ENCODE results near the gene SLC7A9. TPM values are rescaled to one million over a fixed set of nuclear protein-coding genes. Genes with fewer than 3 reads are reported as not detected.
"Not testable (repeated sequence)": the region's sequence is repeated elsewhere in the genome, so short reads cannot be mapped to it uniquely, and the experiment has no call there.

SLC7A9 gene
- polyA plus RNA-seq, 1 of the 3 experiments (the other 2 are of a cell fraction) = not detected

DNA sequence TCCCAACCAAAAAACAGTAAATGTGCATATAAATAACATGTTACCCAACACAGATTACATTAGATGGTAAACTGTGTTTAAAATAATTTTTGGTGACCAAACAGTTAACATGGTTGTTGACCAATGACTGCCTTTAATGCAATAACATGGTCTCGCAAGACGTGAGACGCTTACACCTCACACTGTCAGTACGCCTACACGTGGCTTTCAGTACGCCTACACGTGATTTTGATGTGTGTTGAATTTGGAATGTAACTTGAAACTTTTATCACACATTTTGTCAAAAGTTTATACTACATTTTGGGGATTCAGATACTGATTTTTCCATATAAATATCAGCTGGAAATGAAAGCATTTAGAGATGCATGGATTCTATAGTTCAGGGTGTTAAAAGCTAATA lies 32.0 kb downstream of the SLC7A9 start:
- H3K36me3 ChIP-seq (replicated peaks in 1 of 2; ENCODE audit: control insufficient read depth in 1 of 2, insufficient read depth in 2 of 2, low read length in 1 of 2) = no peaks in the 10 kb centered on the region
- no peak overlapping the region for H2AFZ ChIP-seq (ENCODE audit: low read depth)
- ChIA-PET CTCF (no interaction called here), POLR2A (no interaction called here)
- H3K4me2 ChIP-seq = no peak overlapping the region
- H3K9me2 ChIP-seq = no peaks in the 10 kb centered on the region
- no peak overlapping the region for H3K4me3 ChIP-seq (ENCODE audit: low read depth in 2 of 2, low read length in 1 of 2)
- H3K27me3 ChIP-seq (ENCODE audit: insufficient read depth) = no peaks in the 10 kb centered on the region
- no peak overlapping the region for H3K27ac ChIP-seq (ENCODE audit: low read depth in 2 of 2, low read length in 1 of 2)
- no peaks in the 10 kb centered on the region for H3K79me2 ChIP-seq (ENCODE audit: insufficient read depth)
- no peaks in the 10 kb centered on the region for H4K20me1 ChIP-seq (ENCODE audit: insufficient read depth)
- 66% methylated on average over 7 of the region's 7 CpGs for WGBS (ENCODE audit: low lambda C conversion rate)
- no peaks in the 10 kb centered on the region for H3K9me3 ChIP-seq
- no peak for DNase-seq
- H3K9ac ChIP-seq = no peak overlapping the region
- no peak for TF ChIP-seq FOSL2 (IDR thresholded peaks at IDR 0.05; ENCODE audit: borderline replicate concordance, low read depth)
- TF ChIP-seq, protein P1, sequence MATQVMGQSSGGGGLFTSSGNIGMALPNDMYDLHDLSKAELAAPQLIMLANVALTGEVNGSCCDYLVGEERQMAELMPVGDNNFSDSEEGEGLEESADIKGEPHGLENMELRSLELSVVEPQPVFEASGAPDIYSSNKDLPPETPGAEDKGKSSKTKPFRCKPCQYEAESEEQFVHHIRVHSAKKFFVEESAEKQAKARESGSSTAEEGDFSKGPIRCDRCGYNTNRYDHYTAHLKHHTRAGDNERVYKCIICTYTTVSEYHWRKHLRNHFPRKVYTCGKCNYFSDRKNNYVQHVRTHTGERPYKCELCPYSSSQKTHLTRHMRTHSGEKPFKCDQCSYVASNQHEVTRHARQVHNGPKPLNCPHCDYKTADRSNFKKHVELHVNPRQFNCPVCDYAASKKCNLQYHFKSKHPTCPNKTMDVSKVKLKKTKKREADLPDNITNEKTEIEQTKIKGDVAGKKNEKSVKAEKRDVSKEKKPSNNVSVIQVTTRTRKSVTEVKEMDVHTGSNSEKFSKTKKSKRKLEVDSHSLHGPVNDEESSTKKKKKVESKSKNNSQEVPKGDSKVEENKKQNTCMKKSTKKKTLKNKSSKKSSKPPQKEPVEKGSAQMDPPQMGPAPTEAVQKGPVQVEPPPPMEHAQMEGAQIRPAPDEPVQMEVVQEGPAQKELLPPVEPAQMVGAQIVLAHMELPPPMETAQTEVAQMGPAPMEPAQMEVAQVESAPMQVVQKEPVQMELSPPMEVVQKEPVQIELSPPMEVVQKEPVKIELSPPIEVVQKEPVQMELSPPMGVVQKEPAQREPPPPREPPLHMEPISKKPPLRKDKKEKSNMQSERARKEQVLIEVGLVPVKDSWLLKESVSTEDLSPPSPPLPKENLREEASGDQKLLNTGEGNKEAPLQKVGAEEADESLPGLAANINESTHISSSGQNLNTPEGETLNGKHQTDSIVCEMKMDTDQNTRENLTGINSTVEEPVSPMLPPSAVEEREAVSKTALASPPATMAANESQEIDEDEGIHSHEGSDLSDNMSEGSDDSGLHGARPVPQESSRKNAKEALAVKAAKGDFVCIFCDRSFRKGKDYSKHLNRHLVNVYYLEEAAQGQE (IDR thresholded peaks at IDR 0.05; ENCODE audit: low read depth, low read length) = no peak
- no peak for TF ChIP-seq SMC3 (IDR thresholded peaks at IDR 0.05; ENCODE audit: low read depth, low read length)
- TF ChIP-seq YY1 (IDR thresholded peaks at IDR 0.05; ENCODE audit: low read depth) = no peak
- TF ChIP-seq, protein P2, sequence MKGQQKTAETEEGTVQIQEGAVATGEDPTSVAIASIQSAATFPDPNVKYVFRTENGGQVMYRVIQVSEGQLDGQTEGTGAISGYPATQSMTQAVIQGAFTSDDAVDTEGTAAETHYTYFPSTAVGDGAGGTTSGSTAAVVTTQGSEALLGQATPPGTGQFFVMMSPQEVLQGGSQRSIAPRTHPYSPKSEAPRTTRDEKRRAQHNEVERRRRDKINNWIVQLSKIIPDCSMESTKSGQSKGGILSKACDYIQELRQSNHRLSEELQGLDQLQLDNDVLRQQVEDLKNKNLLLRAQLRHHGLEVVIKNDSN (IDR thresholded peaks at IDR 0.05; ENCODE audit: borderline replicate concordance, low read depth) = no peak
- TF ChIP-seq, protein P3, sequence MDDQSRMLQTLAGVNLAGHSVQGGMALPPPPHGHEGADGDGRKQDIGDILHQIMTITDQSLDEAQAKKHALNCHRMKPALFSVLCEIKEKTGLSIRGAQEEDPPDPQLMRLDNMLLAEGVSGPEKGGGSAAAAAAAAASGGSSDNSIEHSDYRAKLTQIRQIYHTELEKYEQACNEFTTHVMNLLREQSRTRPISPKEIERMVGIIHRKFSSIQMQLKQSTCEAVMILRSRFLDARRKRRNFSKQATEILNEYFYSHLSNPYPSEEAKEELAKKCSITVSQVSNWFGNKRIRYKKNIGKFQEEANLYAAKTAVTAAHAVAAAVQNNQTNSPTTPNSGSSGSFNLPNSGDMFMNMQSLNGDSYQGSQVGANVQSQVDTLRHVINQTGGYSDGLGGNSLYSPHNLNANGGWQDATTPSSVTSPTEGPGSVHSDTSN (IDR thresholded peaks at IDR 0.05) = no peak
- TF ChIP-seq, protein P4, sequence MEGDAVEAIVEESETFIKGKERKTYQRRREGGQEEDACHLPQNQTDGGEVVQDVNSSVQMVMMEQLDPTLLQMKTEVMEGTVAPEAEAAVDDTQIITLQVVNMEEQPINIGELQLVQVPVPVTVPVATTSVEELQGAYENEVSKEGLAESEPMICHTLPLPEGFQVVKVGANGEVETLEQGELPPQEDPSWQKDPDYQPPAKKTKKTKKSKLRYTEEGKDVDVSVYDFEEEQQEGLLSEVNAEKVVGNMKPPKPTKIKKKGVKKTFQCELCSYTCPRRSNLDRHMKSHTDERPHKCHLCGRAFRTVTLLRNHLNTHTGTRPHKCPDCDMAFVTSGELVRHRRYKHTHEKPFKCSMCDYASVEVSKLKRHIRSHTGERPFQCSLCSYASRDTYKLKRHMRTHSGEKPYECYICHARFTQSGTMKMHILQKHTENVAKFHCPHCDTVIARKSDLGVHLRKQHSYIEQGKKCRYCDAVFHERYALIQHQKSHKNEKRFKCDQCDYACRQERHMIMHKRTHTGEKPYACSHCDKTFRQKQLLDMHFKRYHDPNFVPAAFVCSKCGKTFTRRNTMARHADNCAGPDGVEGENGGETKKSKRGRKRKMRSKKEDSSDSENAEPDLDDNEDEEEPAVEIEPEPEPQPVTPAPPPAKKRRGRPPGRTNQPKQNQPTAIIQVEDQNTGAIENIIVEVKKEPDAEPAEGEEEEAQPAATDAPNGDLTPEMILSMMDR (IDR thresholded peaks at IDR 0.05) = no peak
- no peak for TF ChIP-seq NRF1 (IDR thresholded peaks at IDR 0.05; ENCODE audit: low read depth, low read length)
- no peak for TF ChIP-seq POLR2AphosphoS5 (IDR thresholded peaks at IDR 0.05; ENCODE audit: low read depth, low read length)
- no peak for TF ChIP-seq EZH2phosphoT487 (IDR thresholded peaks at IDR 0.05; ENCODE audit: borderline replicate concordance, low read depth)
- no peak for TF ChIP-seq GABPA (IDR thresholded peaks at IDR 0.05; ENCODE audit: low read depth)
- TF ChIP-seq, protein P5, sequence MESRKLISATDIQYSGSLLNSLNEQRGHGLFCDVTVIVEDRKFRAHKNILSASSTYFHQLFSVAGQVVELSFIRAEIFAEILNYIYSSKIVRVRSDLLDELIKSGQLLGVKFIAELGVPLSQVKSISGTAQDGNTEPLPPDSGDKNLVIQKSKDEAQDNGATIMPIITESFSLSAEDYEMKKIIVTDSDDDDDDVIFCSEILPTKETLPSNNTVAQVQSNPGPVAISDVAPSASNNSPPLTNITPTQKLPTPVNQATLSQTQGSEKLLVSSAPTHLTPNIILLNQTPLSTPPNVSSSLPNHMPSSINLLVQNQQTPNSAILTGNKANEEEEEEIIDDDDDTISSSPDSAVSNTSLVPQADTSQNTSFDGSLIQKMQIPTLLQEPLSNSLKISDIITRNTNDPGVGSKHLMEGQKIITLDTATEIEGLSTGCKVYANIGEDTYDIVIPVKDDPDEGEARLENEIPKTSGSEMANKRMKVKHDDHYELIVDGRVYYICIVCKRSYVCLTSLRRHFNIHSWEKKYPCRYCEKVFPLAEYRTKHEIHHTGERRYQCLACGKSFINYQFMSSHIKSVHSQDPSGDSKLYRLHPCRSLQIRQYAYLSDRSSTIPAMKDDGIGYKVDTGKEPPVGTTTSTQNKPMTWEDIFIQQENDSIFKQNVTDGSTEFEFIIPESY (IDR thresholded peaks at IDR 0.05; ENCODE audit: borderline replicate concordance, low read depth) = no peak
- TF ChIP-seq TCF12 (IDR thresholded peaks at IDR 0.05) = no peak
- no peak for TF ChIP-seq FOXM1 (IDR thresholded peaks at IDR 0.05; ENCODE audit: low read depth)
- no peaks in the 10 kb centered on the region for H3K4me1 ChIP-seq (ENCODE audit: control insufficient read depth in 1 of 2, insufficient read depth in 2 of 2, low read depth in 1 of 2, low read length in 1 of 2)
- H3F3A ChIP-seq (replicated peaks; ENCODE audit: insufficient read depth) = no peaks in the 10 kb centered on the region

DNA sequence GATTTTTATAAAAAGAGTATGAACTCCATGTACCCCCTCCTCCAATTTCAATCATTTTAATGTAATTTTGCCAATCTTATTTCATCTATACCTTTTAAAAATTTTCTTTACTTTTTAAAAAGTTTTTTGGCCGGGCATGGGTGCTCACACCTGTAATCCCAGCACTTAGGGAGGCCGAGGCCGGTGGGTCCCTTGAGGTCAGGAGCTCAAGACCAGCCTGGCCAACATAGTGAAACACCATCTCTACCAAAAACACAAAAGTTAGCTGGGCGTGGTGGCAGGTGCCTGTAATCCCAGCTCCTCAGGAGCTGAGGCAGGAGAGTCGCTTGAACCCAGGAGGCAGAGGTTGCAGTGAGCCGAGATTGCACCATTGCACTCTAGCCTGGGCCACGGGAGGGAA lies 36.2 kb downstream of the SLC7A9 start:
- DNase-seq; H3K27ac ChIP-seq (ENCODE audit: low read depth in 2 of 2, low read length in 1 of 2); POLR2A ChIA-PET; H3K79me2 ChIP-seq (ENCODE audit: insufficient read depth); H2AFZ ChIP-seq (ENCODE audit: low read depth); H3K36me3 ChIP-seq (replicated peaks in 1 of 2; ENCODE audit: control insufficient read depth in 1 of 2, insufficient read depth in 2 of 2, low read length in 1 of 2); H3K9ac ChIP-seq; H4K20me1 ChIP-seq (ENCODE audit: insufficient read depth); H3K4me1 ChIP-seq (ENCODE audit: control insufficient read depth in 1 of 2, insufficient read depth in 2 of 2, low read depth in 1 of 2, low read length in 1 of 2); H3K9me3 ChIP-seq; H3K4me3 ChIP-seq (ENCODE audit: low read depth in 2 of 2, low read length in 1 of 2); H3K27me3 ChIP-seq (ENCODE audit: insufficient read depth); H3K9me2 ChIP-seq; H3F3A ChIP-seq (replicated peaks; ENCODE audit: insufficient read depth); CTCF ChIA-PET; H3K4me2 ChIP-seq: not testable (repeated sequence)
- 70% methylated on average over 7 of the region's 7 CpGs for WGBS (ENCODE audit: low lambda C conversion rate)

DNA sequence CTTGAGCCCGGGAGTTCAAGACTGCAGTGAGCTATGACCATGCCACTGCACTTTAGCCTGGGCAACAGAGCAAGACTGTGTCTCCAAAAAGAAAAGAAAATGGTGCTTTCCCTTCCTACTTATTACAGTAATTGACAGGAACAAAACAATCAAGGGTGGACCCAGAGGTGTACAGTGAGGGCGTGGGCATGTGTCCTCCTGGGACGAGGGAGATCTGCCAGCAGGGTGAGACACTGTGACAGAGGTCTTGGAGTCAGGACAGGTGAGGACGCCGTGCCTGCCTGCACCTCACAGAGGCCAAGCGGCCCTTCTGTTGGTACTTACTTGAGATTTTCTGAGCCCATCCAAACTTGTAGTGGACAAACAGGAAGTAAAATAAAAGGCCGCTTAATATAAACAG lies 36.7 kb downstream of the SLC7A9 start:
- H3K4me2 ChIP-seq; H3K36me3 ChIP-seq (replicated peaks in 1 of 2; ENCODE audit: control insufficient read depth in 1 of 2, insufficient read depth in 2 of 2, low read length in 1 of 2); H3K9me3 ChIP-seq; H3K27ac ChIP-seq (ENCODE audit: low read depth in 2 of 2, low read length in 1 of 2); H3K9me2 ChIP-seq; H3K9ac ChIP-seq; H3K27me3 ChIP-seq (ENCODE audit: insufficient read depth); DNase-seq; POLR2A ChIA-PET; H3K79me2 ChIP-seq (ENCODE audit: insufficient read depth); H2AFZ ChIP-seq (ENCODE audit: low read depth); H3F3A ChIP-seq (replicated peaks; ENCODE audit: insufficient read depth); H3K4me1 ChIP-seq (ENCODE audit: control insufficient read depth in 1 of 2, insufficient read depth in 2 of 2, low read depth in 1 of 2, low read length in 1 of 2); H3K4me3 ChIP-seq (ENCODE audit: low read depth in 2 of 2, low read length in 1 of 2); H4K20me1 ChIP-seq (ENCODE audit: insufficient read depth): not testable (repeated sequence)
- WGBS (ENCODE audit: low lambda C conversion rate) = 79% methylated on average over 7 of the region's 7 CpGs
- CTCF ChIA-PET = interaction anchor here (1.0 kb wide), 1 partner anchor 30 kb away, joined by 3 read pairs; no protein-coding TSS in a partner anchor

Data from SK-N-SH (cell line).